HG02642 (cell line): Measurements from ENCODE around the gene PTGER4.

Source experiments
- ATAC-seq: cut with Tn5 transposase; IDR thresholded peaks from one replicate; pipeline ENCODE4 v1.9.1; 2021; ENCODE audit warnings: mild to moderate bottlenecking; ENCODE audit not compliant: unreplicated experiment, poor library complexity

PTGER4 gene

DNA sequence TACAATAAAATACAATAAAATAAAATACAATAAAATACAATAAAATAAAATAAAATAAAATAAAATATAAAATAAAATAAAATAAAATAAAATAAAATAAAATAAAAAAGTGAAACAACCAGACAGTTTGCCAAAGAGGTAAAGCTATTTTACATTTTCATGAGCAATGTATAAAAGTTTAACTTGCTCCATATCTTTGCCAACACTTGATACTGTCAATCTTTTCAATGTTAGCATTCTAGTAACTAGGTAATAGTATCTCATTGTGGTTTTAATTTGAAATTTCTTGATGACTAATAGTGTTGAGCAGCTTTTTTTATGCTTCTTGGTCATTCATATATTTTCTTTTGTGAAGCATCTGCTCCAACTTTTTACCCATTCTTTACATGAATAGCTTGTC is 58.8 kb downstream of the PTGER4 start:
- no peak for ATAC-seq
